HG03575 (cell line): ENCODE data around the gene LRP1B.

Source experiments
- ATAC-seq: cut with Tn5 transposase; IDR thresholded peaks from one replicate; pipeline ENCODE4 v1.9.1; 2021; ENCODE audit not compliant: unreplicated experiment, insufficient number of reproducible peaks, low FRiP score; ENCODE audit errors: extremely low read depth

The LRP1B gene

GRCh38 chr2:141929331-141930252 is 201.2 kb downstream of the LRP1B start:
- ATAC-seq: no peak

DNA sequence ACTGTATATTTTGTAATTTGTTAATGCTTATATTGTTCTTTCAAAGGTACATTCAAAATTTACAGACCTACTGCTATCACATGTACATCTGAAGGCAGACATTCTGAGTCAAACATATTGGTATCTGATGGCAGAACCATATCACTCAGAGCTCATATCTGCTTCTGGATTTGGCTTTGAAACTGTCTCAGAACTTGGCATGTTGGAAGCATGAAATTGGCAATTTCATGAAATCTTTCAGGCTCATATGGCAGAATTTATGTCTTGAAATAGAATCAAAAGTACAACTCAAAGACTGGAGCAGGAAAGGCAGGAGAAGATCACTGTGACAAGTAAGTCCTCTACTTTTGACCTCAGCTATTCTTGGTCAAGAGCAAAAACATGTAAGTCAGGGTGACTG is 202.3 kb downstream of the LRP1B start:
- ATAC-seq: no peak

DNA sequence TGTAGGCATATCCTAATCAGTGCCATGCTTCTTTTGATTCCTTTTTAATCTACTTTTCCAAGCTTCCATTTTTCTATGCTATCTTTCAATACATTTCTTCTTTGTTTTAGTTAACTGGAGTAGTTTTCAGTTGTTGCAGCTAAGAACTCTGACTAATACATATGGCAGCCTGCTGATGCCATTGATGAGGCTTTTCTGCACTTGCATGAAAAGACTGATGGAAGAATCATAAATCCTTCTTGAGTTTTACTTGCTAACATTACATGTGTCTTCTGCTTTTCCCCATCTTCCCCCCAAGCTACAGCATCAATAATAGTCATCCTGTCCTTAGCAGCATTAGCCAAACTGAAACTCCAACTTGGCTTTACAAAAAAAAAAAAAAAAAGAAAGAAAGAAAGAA is 203.3 kb downstream of the LRP1B start:
- ATAC-seq: no peak

DNA sequence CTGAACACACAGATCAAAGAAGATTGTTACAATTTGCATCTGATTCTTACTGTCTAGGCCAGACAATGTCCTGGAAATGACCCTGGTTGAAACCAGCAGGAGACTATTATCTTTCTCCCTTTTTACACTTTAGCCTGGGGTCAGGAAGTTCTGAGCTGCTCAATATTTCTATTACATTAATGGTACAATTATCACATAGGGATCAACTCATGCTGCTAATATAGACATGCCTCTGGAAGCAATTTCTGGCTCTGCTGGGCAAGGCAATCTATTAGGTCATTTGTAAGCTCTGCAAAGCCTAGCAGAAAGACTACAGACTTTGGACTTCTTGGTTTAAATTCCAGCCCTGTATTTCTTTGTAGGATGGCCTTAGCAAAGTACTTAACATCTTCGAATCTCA is 205.3 kb downstream of the LRP1B start:
- ATAC-seq: no peak

- no peak for ATAC-seq
Measured at GRCh38 chr2:141923657-141924056, 207.2 kb downstream of the LRP1B start.

DNA sequence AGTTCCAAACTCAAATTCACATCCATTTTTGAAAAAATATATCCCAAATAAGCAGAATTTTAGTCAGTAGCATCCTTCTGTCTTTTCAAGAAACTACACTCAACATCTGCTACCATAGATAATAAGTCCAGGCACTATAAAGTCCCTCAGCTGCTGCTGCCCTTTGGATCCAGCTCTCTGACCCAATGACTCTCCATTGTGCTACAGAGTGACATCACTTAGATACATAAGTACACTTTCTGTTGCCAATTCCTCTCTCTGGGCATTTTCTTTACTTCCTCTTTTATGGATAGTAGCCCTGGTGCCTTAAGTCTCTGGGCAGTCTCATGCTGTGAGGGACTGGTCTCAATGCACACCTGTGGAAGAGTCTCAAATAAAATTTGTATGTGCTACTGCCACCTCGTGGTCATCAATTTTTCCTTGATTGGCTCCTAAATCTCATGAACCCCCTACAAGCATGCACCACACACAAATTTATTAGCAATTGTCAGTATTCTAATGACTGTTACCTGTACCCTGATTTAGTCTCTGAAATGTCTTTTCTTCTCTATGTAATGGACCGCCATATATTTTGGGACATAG is 219.2 kb downstream of the LRP1B start:
- peak; percentile 61 for ATAC-seq

GRCh38 chr2:141906678-141907077 is 224.1 kb downstream of the LRP1B start:
- no peak for ATAC-seq

GRCh38 chr2:141900826-141901225 is 230.0 kb downstream of the LRP1B start:
- no peak for ATAC-seq

- ATAC-seq: no peak
Measured at GRCh38 chr2:141899740-141900139, 231.1 kb downstream of the LRP1B start.

- no peak for ATAC-seq
Measured at GRCh38 chr2:141889788-141890187, 241.0 kb downstream of the LRP1B start.

GRCh38 chr2:141888987-141889555 is 241.7 kb downstream of the LRP1B start:
- no peak for ATAC-seq

DNA sequence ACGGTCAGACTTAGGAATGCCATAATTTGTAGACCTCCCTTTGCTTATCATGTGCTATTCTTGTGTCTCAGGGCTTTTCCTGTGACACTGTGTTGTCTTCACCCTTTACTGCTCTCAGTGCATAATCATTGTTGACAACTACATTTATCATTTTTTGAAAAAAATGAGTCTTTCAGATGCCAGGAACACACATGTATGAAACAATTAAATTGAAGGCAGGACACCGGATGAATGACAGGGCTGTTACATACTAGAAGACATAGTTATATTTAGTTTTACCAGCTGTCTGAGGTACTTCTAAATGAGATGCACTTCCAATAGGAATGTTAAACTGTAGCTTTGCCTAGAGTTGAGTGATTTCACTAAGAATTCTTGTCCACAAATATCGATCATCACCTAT is 243.5 kb downstream of the LRP1B start:
- ATAC-seq: no peak

GRCh38 chr2:141878016-141878415 is 252.8 kb downstream of the LRP1B start:
- no peak for ATAC-seq

GRCh38 chr2:141871913-141872634 is 258.7 kb downstream of the LRP1B start:
- ATAC-seq: no peak

- no peak for ATAC-seq
Measured at GRCh38 chr2:141869572-141869971, 261.2 kb downstream of the LRP1B start.

- no peak for ATAC-seq
Measured at GRCh38 chr2:141863964-141864363, 266.9 kb downstream of the LRP1B start.

- no peak for ATAC-seq
Measured at GRCh38 chr2:141856215-141856919, 274.4 kb downstream of the LRP1B start.

GRCh38 chr2:141848191-141848590 is 282.6 kb downstream of the LRP1B start:
- no peak for ATAC-seq

GRCh38 chr2:141844231-141844630 is 286.6 kb downstream of the LRP1B start:
- no peak for ATAC-seq
